Stimulated activated CD4-positive, alpha-beta T cell treated with anti-CD3 and anti-CD28 coated beads, Interleukin-4, amount 100 ng/mL, for 4 hours (primary cell): ENCODE measurements around the gene ARPC1A.
A peak's percentile ranks its signal among the peaks of the same experiment; 100 is the strongest.
"Not testable (repeated sequence)": the region's sequence is repeated elsewhere in the genome, so short reads cannot be mapped to it uniquely, and the experiment has no call there.

Source experiments
- DNase-seq, 2 experiments: peaks; one replicate each; pipeline ENCODE4 v3.0.0-alpha.2; 2020

The ARPC1A gene

DNA sequence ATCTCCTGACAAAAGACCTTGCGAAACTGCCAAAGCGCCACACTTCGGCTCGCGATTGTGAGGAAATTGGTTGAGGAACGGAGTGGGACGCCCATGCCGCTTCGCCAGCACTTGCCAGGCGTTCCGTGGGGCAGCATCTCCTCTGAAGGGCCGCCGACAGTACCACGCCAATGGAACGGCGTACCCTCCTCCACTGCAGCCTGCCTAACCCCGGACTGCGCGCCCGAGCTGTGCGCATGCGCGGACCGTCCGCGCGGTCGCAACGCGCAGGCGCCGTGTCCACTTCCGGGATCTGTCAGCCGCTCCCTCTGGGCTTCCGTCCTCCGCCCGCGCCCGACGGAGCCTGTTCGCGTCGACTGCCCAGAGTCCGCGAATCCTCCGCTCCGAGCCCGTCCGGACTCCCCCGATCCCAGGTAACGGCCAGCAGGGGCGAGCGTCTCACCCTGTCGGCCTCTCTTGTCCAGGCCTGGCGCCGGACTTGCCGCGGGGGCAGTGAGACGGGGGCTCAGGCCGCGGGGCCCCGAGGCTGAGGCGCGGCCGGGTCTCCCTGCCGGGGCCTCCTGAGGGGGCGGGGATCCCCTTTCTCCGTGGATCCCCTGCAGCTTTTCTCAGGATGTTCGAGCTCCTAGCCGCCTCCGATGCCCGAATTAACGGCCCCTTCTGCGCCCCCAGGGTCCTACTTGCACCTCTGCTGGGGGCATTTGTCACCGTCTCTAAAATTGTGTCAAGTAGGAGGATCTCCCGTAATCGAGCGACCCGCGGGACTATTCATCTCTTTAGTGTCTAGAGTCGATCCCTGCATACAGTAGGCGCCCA, at the start of gene ARPC1A:
TSS of gene ARPC1A (plus strand) at position 307 of the 816 bp plus-strand sequence. CDS start 7,456 bp downstream, outside the sequence.
- peak; percentile 89 to 90 for DNase-seq

DNA sequence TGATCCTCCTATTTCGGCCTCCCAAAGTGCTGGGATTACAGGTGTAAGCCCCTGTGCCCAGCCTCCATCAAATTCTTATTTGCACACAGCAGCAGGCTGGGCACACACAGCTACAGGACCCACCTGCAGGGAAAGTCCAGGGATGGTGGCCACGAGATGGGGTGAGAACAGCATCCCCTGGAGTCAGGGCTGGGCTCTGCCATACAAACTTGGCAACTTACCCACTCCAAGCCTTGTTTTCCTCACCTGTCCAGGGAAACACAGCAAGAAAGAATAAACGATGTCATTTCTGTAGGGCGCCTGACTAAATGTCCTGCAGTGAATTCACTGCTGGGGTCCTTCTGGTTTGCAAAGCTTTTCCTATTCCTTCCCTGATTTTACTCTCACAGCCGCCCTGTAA, 47.5 kb upstream of the ARPC1A start:
- DNase-seq = no peak

DNA sequence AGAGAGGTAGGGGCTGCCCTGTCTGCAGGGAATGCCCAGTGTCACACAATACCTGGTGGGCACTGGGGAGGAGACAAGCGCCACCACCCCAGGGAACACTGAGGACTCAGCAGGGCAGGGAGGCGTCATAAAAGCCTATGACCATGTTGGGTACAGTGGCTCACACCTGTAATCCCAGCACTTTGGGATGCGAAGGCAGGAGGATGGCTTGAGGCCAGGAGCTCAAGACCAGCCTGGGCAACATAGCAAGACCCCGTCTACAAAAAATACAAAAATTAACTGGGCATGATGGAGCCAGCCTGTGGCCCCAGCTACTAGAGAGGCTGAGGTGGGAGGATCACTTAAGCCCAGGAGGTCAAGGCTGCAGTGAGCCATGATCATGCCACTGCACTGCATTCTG, 41.5 kb upstream of the ARPC1A start:
- DNase-seq = not testable (repeated sequence)

DNA sequence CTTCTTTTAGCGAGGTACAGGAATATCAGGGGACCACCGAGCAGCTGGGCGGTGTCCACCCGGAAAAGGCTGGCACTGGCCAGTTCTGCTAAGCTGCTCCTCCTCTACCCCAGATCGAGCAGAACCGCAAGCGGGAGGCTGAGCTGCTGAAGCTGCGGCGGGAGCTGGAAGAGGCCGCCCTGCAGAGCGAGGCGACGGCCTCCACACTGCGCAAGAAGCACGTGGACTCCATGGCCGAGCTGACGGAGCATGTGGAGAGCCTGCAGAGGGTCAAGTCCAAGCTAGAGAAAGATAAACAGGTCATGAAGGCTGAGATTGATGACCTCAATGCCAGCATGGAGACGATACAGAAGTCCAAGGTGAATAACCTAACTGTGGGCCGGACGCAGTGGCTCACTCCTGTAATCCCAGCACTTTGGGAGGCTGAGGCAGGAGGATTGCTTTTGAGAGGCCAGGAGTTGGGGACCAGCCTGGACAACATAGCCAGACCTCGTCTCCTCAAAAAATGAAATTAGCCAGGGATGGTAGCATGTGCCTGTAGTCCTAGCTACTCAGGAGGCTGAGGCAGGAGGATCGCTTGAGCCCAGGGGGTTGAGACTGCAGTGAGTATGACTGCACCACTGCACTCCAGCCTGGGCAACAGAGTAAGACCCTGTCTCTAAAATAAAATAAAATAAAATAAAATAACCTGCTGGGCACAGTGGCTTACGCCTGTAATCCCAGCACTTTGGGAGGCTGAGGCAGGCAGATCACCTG, 37.7 kb upstream of the ARPC1A start:
- DNase-seq = no peak

DNA sequence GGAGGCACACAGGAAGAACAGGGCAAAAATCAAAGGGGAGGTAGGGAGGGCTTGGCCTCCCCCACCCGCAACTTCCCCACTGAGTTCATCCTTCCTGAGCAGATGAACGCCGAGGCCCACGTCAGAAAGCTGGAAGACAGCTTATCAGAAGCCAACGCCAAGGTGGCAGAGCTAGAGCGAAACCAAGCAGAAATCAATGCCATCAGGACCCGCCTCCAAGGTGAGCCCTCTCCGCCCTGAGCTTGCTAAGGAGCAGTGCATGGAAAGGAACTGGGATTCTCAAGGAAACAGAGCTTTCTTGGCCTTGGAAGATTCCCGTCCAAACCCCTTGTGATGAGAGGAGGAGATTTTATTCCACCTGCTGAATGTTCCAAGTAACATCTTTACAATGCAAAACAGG, 36.5 kb upstream of the ARPC1A start:
- DNase-seq = no peak

DNA sequence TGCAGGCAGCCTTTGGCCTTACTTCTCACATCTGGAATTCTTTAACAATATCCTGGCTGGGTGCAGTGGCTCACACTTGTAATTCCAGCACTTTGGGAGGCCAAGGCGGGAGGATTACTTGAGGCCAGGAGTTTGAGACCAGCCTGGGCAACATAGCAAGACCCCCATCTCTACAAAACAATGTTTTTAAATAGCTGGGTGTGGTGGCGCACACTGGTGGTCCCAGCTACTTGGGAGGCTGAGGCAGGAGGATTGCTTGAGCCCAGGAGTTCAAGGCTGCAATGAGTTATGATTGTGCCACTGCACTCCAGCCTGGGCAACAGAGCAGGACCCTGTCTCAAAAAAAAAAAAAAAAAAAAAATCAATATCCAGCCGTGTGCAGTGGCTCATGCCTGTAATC, 35.5 kb upstream of the ARPC1A start:
- DNase-seq = not testable (repeated sequence)

DNA sequence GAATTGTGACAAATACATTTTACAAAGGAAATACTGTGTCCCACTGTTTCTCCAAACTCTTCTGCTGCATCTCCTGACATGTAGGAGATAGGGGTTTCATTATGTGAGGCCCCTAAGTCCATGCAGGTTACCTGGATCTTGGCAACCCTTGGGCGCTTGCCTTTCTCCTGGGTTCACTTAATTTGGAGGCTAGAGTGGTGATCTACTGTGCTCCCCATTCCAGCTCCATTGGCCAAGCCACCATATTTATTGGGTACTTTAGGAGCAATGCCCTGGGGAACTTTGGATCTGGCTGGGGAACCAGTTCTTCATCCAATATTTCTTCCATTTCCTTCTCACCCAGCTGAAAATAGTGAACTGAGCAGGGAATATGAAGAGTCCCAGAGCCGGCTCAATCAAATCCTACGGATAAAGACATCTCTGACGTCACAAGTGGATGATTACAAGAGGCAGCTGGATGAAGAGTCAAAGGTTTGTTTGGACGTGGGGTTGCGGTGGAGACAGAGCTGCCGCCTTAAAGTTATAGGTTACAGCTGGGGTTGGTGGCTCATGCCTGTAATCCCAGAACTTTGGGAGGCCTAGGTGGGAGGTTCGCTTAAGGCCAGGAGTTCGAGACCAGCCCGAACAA, 34.6 kb upstream of the ARPC1A start:
- no peak for DNase-seq

DNA sequence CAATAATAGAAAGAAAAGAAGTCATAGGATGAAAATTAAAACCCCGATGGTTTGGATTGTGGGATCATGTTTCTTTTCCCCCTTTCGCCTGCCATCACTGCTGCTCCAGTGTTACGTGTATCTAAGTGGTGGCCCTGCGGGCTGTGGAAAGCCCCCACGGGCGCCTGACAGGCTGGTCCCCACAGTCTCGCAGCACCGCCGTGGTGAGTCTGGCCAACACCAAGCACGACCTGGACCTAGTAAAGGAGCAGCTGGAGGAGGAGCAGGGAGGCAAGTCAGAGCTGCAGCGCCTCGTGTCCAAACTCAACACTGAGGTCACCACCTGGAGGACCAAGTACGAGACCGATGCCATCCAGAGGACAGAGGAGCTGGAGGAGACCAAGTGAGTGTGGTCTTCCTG, 33.6 kb upstream of the ARPC1A start:
- DNase-seq = no peak

DNA sequence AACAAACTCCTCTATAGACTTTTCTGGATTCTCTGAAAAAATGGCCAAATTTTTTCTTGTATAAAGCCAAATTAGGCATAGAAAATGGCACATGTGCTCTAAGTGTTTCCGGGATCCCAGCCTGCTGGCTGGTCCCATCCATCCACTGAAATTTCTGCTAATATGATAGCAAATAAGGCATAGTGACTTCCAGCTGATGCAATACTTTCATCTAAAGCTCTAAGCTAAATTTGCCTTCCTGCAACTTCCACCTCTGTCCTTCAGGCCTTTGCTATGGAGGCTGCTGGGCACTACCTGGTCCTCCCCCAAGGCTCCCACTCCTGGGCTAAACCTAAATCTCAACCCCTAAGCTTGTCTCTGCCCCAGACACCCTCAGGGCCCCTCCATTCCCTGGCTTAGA, 32.5 kb upstream of the ARPC1A start:
- DNase-seq = no peak

DNA sequence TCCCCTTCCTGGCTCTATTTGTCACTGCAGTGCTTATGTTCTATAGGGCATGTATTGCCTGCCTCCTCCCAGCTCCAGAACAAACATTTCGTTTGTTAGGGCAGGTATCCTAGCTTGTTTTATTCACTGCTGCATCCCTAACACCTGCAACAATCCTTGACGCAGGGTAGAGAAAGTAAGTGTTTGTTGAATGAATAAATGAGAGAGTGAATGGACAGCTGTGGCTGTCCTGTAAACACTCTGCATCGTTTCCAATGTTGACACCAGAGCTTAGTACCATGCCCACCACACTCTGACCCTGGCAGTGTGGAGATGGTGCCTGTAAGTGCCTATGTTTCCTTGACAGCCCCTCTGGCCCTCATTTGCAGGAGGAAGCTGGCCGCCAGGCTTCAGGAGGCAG, 32.0 kb upstream of the ARPC1A start:
- no peak for DNase-seq

DNA sequence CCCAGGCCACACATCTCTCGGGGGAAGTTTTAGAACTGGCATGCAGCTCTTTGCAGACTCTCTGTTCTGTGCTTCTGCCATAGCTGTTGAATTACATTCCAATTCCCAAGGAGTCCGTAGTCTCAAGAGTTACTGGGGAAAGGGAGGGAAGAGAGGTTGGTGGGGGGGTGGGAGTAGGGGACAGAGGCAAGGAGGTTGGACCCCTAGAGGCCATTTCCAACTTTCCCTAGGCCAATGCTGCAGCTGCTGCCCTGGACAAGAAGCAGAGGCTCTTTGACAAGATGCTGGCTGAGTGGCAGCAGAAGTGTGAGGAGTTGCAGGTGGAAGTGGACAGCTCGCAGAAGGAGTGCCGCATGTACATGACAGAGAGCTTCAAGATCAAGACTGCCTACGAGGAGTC, 29.2 kb upstream of the ARPC1A start:
- no peak for DNase-seq

DNA sequence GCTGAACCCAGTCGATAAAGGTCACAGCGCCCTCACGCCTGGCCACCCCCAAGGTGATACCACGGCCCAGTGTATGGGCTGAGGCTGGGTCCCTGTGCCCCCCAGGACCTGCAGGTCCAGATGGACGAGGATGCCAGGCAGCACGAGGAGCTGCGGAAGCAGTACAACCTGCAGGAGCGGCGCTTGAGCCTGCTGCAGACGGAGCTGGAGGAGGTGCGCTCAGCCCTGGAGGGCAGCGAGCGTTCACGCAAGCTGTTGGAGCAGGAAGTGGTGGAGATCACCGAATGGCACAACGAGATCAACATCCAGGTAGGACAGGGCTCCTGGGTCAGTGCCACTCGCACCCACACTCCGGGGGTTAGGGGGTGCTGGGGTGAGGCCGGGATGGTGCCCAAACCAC, 24.2 kb upstream of the ARPC1A start:
- no peak for DNase-seq

DNA sequence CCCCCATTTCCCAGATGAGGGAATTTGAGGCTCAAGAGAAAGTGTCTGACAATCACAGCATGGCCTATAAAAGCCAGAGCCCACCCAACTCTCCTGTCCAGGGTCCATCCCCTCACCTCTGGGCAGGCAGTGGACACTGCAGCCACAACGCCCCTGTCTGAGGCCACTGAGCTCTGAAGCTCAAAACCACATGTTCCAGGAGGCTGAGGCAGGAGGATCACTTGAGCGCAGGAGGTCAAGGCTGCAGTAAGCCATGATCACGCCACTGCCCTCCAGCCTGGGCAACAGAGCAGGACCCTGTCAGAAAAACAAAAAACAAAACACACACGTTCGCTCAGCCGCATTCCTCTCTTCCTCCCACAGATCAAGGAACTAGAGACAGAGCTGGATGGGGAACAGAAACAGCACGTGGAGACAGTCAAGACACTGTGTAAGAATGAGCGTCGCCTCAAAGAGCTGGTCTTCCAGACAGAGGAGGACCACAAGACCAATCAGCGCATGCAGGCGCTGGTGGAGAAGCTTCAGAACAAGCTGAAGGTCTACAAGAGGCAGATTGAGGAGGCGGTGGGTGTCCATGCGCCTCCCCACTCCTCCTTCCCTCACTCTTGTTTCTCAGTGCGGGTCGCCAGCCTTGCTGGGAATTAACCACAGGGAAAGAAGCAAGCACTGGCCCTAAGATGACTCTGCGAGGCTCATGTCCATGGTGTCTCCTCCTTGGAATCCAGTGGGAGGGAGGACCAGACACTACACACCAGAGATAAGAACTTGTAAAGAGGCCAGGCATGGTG, 20.0 kb upstream of the ARPC1A start:
- no peak for DNase-seq

DNA sequence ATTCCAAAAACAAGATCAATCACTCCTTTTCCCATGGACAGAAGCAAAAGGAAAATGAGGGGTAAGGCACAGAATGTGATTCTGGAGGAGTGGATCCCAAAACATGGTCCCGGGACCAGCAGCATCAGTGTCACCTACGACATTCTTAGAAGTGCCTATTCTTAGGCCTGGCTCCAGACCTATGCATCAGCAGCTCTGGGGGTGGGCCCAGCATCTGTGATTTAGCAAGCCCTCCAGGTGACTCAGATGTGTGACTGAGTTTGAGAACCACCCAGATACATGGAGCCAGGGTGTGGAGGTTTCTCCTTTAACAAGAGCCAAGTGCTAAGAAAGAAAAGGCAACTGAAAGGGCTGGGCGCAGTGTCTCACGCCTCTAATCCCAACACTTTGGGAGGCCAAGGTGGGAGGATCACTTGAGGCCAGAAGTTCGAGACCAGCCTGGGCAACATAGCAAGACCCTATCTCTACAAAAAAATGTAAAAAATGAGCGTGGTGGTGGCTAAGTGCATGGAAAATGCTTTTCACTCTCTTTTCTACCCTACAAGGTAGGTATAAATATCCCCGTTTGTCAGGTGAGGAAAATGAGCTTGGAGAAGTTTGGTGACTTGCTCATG, 17.1 kb upstream of the ARPC1A start:
- DNase-seq = no peak

DNA sequence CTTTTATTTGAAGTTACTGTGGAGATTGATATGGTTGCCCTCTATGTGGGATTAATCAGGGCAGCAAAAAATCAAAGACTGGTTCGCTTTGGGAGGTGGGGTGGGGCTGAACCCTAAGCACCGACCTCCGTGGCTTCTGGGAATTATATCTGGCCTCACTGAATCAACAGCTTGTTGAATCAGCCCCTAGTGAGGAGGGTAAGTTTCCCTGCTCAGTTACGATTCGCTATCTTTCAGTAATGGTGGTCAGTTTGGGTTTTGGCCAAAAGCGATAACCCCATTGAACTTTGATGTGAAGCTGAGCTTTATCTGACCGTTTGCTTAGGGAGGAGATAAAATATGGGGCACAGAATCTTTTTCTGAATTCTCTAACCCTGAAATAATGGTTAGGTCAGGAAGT, 16.6 kb upstream of the ARPC1A start:
- DNase-seq = no peak

DNA sequence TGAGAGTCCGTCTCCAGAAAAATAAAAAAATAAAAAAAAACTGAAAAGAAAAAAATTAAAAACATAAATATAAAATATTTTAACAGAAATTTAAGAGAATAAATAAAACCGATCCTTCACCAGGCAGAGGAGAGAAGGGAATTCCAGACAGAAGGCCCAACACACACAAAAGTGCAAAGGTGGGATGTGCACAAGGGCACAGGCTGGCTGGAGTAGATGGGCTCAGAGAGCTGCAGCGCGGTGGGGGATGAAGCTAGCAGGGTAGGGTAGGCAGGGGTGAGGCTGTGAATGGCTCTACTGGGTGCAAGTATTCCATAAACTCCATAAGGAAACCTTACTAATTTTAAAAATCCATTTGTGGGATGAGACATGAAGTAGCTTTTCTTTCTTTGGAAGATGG, 15.7 kb upstream of the ARPC1A start:
- DNase-seq = no peak

DNA sequence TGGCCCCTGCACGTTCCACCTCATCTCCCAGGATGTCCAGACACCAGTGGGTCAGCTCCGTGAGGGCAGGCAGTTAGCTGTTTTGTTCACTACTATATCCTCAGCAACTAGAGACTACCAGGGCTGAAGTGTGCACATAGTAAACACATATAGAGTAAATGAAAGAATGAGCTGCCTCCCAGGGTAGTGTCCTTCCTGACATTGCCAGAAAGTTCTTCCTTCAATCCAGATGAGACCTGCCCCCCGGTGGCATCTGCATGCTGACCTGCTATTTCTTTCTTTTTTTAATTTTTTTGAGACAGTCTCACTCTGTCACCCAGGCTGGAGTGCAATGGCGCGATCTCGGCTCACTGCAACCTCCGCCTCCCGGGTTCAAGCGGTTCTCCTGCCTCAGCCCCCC, 14.0 kb upstream of the ARPC1A start:
- no peak for DNase-seq

DNA sequence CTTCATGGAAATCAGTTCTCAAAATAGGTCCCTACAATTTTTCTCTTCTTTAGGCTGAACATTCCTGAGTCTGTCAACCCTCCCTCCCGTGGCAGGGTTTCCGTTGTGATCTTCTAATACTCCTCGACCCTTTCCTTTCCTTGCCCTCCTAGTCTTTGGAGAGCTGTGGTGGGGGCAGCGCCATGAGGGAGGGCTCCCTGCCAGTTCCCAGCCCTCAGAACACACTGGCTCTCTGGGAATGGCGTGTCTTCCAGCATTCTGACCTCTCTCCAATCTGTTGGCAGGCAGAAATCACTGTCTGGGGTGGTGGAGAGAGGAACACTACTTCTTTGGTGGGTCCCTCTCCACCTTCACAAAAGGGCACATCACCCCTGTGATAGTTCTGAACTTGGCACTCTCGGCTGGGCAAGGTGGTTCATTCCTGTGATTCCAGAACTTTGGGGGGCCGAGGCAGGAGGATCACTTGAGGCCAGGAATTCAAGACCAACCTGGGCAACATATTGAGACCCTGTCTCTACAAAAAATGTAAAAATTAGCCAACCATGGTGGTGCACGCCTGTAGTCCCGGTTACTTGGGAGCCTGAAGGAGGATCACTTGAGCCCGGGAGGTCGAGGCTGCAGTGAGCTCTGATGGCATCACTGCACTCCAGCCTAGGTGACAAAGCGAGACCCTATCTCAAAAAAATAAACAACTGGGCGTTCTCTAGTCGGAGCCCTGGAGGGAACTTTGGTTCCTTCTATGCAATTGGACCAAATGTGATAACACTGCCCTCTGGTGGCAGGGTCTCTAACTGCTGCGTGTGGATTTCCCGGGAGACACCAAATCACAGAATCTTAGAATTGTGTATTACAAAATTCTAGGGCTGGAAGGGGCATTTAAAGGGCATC, 13.1 kb upstream of the ARPC1A start:
- DNase-seq = peak; percentile 57 to 67

DNA sequence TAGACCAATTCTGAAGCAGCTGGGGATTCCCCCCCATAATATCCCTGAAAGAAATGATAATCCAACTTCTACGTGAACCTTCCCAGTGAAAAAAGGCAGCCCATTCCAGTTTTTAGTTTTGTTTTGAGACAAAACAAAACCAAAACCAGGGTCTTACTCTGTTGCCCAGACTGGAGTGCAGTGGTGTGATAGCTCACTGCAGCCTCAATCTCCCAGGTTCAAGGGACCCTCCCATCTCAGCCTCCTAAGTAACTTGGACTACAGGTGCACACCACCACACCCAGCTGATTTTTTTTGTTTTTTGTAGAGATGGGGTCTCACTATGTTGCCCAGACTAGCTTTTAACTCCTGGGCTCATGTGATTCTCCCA, 12.5 kb upstream of the ARPC1A start:
- DNase-seq = no peak

DNA sequence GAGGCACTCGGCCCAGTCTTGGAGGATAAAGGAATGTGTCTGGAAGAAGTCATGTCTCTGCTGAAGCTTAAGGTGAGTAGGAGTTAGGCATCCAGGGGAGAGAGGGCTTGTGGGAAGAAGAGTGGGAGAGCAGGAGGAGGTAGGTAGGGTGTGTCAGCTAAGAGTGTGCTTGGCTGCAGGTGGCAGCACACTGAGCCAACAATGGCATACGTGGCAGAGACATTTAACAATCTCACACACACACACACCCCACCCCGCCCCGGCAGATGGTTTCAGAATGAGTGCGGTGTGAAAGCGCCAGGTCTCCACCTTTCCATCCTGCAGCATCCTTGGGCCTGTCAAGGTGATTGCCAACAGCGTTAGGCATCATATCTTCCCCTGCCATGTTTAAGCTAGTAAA, 11.2 kb upstream of the ARPC1A start:
- DNase-seq = no peak

DNA sequence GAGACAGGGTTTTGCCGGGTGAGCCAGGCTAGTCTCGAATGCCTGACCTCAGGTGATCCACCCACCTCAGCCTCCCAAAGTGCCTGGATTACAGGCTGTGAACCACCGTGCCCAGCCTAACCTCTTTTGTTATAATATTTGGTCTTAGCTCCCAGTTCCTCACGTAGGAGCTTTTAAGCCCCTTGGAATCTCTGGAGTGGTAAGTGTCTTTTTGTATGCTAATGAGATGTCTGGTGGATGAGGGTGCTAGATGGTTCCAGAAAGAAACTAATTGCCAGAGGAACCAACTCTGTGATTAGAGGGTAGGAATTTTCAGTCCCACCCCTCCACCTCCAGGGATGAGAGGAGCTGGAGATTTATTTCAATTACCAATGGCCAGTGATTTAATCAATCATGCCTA, 5.3 kb upstream of the ARPC1A start:
- no peak for DNase-seq

DNA sequence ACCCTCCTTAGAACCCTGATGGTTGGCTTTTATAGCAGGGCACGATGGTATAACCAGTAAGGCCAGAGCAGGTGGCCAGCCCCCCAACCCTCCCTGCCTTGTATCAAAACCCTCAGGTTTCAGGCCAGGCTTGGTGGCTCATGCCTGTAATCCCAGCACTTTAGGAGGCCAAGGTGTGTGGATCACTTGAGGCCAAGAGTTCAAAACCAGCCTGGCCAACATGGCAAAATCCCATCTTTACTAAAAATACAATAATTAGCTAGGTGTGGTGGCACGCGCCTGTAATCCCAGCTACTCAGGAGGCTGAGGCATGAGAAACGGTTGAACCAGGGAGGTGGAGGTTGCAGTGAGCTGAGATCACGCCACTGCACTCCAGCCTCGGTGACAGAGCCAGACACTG, 3.0 kb upstream of the ARPC1A start:
- DNase-seq = not testable (repeated sequence)
